GM10266 (cell line): ENCODE data around the gene CCDC86.

Experiments
- DNase-seq: peaks from one replicate; pipeline ENCODE4 v3.0.0; 2012; ENCODE audit errors: extremely low spot score
- CTCF ChIP-seq: IDR thresholded peaks from 2 replicates; pipeline ENCODE4 v1.5.1; 2012; ENCODE audit warnings: mild to moderate bottlenecking, low read depth; ENCODE audit not compliant: control insufficient read depth, insufficient read depth; ENCODE audit errors: missing control alignments

The CCDC86 gene

GRCh38 chr11:60859616-60860250, 17.8 kb downstream of the CCDC86 start:
- TF ChIP-seq CTCF: no peak
- no peak for DNase-seq

- TF ChIP-seq CTCF: no peak
- DNase-seq: no peak
These were observed 19.0 kb downstream of the CCDC86 start for GRCh38 chr11:60860943-60861342.

- no peak for TF ChIP-seq CTCF
- no peak for DNase-seq
These were observed 20.3 kb downstream of the CCDC86 start for GRCh38 chr11:60862171-60862570.

- DNase-seq: no peak
- TF ChIP-seq CTCF: no peak
These were observed 21.9 kb downstream of the CCDC86 start for GRCh38 chr11:60863550-60864521.

- TF ChIP-seq CTCF: no peak
- DNase-seq: no peak
These were observed 23.1 kb downstream of the CCDC86 start for GRCh38 chr11:60864856-60865513.

GRCh38 chr11:60866911-60867870, 25.3 kb downstream of the CCDC86 start, which contains the start of gene ZP1:
ZP1 (plus strand) TSS chr11:60867542; CDS start chr11:60867562, 20 bp downstream.
- TF ChIP-seq CTCF: no peak
- no peak for DNase-seq
